GM18868 (cell line): ENCODE data around the gene DHRS7C.
"Not testable (repeated sequence)": the region's sequence is repeated elsewhere in the genome, so short reads cannot be mapped to it uniquely, and the experiment has no call there.

ENCODE experiments used
- ATAC-seq: cut with Tn5 transposase; IDR thresholded peaks from one replicate; pipeline ENCODE4 v1.9.1; 2021; ENCODE audit warnings: mild to moderate bottlenecking, moderate library complexity; ENCODE audit not compliant: unreplicated experiment

Gene DHRS7C

GRCh38 chr17:9810100-9810949 is 18.9 kb upstream of the DHRS7C start:
- no peak for ATAC-seq

DNA sequence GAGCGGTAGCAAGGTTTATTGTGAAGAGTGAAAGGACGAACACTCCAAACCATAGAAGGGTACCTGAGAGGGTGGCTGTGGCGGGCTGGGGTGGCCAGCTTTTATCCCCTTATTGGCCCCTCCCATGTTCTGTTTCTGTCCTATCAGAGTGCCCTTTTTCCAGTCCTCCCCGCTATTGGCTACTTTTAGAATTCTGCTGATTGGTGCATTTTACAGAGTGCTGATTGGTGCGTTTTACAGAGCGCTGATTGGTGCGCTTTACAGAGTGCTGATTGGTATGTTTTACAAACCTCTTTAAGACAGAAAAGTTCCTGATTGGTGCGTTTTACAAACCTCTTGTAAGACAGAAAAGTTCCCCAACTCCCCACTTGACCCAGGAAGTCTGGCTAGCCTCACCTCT is 18.0 kb upstream of the DHRS7C start:
- ATAC-seq, result no peak

- ATAC-seq, result no peak
These were observed 15.3 kb upstream of the DHRS7C start for GRCh38 chr17:9806699-9807098.

- ATAC-seq, result no peak
These were observed 14.4 kb upstream of the DHRS7C start for GRCh38 chr17:9805769-9806168.

DNA sequence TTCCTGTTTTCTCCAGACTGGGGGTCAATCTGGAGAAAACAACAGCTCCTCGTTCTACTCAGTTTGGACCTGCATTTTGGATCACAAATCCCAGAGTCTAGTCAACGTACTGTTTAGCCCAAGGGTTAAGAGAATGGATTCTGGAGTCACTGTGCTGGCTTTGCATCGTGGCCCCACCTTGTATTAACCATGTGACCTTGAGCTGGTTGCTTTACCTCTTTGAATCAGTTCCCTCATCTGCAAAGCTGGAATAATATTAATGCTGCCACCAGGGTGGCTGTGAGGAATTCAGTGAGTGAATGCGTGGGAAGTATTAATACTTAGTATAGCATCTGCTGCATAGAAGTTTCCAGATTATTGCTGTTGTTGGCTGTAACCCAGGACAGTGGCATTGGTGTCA is 11.3 kb upstream of the DHRS7C start:
- no peak for ATAC-seq

DNA sequence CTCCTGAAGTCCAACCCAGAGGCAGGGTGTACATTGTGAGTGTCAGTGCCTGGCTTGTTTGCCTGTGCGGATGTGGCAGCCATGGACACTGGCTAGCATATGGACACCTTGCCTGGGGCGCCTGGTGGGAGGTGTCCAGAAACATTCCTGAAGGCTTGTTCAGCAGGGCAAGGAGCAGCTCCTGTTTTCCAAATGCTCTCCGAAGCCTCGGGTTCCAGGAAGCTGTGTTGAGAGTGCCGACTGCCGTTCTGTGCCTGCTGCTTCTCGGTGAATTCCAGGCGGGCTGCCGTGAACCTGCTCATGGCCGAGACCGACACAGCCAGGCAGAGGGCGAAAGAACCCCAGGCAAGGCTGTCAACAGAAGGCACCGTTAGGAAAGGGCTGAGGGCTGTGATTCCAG is 10.9 kb upstream of the DHRS7C start:
- no peak for ATAC-seq

DNA sequence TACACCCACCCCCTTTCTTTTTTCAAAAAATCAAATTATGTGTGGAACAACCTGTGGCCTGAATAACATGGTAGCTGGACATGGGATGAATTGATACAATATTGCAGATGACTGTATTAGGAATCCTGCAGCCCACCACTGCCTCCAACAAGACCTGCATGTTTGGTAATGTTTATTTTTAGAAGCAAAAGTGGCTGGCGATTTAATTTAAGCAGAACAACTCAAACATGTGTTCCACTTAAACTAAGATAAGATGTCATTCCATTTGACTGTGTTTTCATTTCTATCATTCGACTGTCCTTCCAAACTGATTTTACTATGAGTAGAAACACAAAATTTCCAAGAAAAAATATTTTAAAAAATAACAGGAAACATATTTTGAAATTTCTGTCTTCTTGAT is 10.1 kb upstream of the DHRS7C start:
- ATAC-seq, result no peak

DNA sequence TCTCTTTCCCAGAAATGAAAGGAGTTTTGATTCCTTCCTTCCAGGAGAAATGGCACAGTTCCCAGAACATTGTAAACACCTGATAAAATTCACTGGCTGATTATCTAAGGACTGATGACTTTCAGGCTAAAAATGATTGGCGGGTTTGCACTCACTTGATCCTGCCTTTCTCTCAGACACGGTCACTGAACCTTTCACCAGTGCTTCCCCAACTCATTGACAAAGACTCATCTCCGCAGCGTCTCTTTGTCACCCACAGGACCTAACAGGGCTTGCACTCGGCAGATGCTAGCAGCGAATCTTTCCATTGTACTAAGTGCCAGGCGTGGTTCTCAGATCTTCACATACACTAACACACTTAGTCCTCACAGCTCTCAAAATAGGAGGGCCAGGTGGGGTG is 7.3 kb upstream of the DHRS7C start:
- no peak for ATAC-seq

DNA sequence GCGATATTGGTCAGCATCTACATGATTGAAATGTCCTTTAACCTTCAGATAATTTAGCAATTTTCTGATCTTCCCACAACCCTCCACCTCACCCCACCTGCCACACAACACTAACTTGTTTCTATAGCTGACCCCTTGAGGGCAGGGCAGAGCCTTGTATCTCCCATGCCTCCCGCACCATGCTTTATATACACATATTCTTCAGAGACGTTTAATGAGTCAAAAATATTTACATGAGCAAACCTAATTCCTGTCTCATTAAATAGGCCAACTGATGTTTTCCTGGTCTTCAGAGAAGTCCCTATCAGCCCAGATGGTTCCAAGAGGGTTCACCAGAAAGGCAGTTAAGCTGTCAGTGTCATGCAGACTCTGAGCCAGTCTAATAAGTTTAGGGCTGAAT is 6.6 kb upstream of the DHRS7C start:
- no peak for ATAC-seq

- no peak for ATAC-seq
These were observed 919 bp upstream of the DHRS7C start for GRCh38 chr17:9792181-9792840.

- no peak for ATAC-seq
These were observed 1.1 kb downstream of the DHRS7C start for GRCh38 chr17:9790316-9790715.

DNA sequence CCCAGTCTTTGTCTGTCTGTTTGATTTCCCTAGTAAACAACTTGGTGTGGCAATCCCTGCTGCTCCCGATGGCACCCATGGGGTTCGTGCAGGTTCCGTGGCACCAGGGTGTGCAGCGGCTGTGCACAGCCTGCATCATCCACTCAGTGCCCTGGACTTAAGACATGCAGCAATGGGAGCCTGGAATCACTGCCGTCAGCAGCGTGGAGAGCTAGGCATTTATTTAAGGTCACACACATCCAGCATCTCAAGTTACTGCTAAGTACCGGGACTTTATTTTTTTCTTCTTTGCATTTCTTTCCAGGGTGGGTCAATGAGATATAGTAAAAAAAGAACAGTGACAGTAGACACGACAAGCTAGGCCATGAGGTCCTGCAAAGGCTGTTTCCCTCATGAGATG is 2.8 kb downstream of the DHRS7C start:
- ATAC-seq, result no peak

GRCh38 chr17:9784544-9784943 is 6.8 kb downstream of the DHRS7C start:
- no peak for ATAC-seq

- ATAC-seq, result not testable (repeated sequence)
These were observed 7.9 kb downstream of the DHRS7C start for GRCh38 chr17:9783465-9783864.

DNA sequence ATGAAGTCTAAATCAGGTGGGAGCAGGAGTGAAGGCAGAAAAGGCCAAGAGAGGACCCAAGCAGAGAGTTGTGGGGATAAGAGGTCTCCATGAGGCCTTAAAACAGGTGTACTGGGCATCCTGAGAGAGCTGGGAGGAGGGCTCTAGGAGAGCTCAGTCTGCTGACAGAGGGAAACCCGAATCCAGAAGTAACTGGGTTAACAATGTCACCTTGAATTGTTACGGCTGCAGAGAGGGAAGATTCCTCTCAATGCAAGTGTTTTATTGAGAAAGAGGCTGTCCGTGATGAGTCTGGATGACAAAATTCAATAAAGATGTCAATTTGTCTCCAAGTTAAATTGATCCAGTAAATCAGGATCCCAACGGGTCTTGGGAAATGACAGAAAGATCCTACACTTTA is 8.3 kb downstream of the DHRS7C start:
- no peak for ATAC-seq

DNA sequence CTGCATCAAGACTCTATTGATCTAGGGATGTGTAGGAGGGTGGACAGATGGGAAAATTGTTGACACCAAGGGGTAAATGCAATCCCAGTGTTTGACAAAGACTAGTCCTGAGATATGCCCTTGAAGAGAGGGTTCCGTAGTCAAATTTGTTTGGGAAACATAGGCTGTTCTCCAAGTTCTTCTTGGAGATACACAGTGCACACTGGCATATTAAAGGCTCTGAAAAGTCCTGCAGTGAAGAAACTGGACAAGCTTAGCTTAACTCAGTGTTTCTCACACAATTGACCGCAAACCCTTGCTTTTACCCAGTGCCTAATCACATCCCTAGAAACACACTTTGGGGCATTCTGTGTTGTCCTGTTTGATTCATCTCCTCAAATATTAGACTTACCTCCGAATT is 10.8 kb downstream of the DHRS7C start:
- no peak for ATAC-seq

- no peak for ATAC-seq
These were observed 14.5 kb downstream of the DHRS7C start for GRCh38 chr17:9776911-9777310.

GRCh38 chr17:9772658-9773057 is 18.7 kb downstream of the DHRS7C start:
- ATAC-seq, result no peak

GRCh38 chr17:9771465-9771864 is 19.9 kb downstream of the DHRS7C start:
- no peak for ATAC-seq

GRCh38 chr17:9769036-9769695 is 22.2 kb downstream of the DHRS7C start:
- no peak for ATAC-seq

DNA sequence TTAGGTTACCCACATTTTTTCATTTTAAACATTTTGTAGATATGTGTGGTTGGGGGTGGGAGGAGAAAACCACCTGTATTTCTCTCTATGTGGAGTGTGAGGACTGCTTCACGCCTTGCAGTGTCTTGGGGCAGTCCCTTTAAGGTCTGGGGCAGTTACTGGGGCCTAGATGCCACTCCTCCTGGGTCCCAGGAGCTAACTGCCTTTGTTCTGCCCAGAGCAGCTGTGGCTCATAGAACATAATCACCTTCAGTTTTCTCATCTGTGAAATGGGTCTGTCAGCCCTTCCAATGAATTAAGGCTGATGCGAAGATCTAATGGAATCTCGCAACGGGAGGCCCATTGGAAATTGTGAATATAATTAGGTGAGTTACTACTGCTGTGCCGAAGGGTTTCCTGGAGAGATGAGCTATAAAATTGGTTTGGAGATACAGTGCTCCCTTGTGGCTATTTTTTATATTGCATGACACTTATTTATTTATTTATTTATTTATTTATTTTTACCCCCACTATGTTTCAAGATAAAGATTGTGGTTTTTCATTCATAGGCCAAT is 22.9 kb downstream of the DHRS7C start:
- no peak for ATAC-seq
